HG03196 (cell line): Measurements from ENCODE around the gene PRAMEF11.

Experiments used
- ATAC-seq: cut with Tn5 transposase; IDR thresholded peaks from one replicate; pipeline ENCODE4 v1.9.1; 2021; ENCODE audit not compliant: unreplicated experiment

Gene PRAMEF11

DNA sequence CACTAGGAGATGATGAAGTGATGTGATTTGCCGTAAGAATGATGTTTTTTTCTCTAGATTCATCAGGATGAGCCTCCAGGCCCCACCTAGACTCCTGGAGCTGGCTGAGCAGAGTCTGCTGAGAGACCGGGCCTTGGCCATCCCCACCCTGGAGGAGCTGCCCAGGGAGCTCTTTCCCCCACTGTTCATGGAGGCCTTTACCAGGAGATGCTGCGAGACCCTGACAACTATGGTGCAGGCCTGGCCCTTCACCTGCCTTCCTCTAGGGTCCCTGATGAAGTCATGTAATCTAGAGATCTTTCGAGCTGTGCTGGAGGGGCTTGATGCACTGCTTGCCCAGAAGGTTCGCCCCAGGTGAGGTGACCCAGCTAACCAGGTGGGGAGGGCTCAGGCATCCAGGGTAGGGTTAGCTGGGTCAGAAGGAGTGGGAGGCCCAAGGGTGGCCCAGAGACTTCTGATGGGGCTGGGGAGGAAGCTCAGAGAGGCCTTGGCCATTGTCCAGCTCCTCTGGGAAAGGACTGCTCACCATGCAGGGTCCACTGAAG, 56.3 kb downstream of the PRAMEF11 start:
- ATAC-seq: no peak
